MCF 10A (cell line): ENCODE data around the gene SMS. TPM values are rescaled to one million over a fixed set of nuclear protein-coding genes. Genes with fewer than 3 reads are reported as not detected.

Experiments
- BruUV-seq: library from RNA; stranded (reverse); fragments of 400-500 nt; replicated peaks from 2 replicates; lab custom pipeline; 2021; lab: Mats Ljungman, UMichigan
- CTCF ChIA-PET: fragments of 300-600 bp; sonication (Branson Sonifier 250); formaldehyde crosslinking; extraction: SDS; loops from one replicate; lab custom pipeline; 2021; ENCODE audit warnings: antibody characterized with exemption, inconsistent platforms; lab: Yijun Ruan, JAX
- POLR2A ChIA-PET: fragments of 300-600, 350-650 bp; sonication (Branson Sonifier 250); formaldehyde crosslinking; extraction: SDS; loops from one replicate; lab custom pipeline; 2020; ENCODE audit warnings: antibody characterized with exemption, inconsistent platforms; lab: Yijun Ruan, JAX
- DNase-seq: peaks from one replicate; pipeline ENCODE4 v3.0.0-alpha.2; 2018; ENCODE audit not compliant: unreplicated experiment
- H3K27ac Mint-ChIP-seq: one replicate; pipeline ENCODE4 v1.8.0; 2022; ENCODE audit warnings: mild to moderate bottlenecking, low read depth, mixed read lengths; ENCODE audit not compliant: unreplicated experiment
- H3K27me3 Mint-ChIP-seq: one replicate; pipeline ENCODE4 v1.8.0; 2022; ENCODE audit warnings: mixed read lengths; ENCODE audit not compliant: insufficient read depth, unreplicated experiment
- H3K36me3 Mint-ChIP-seq: one replicate; pipeline ENCODE4 v1.8.0; 2022; ENCODE audit warnings: mild to moderate bottlenecking, moderate library complexity, mixed read lengths; ENCODE audit not compliant: insufficient read depth, unreplicated experiment
- H3K4me1 Mint-ChIP-seq: one replicate; pipeline ENCODE4 v1.8.0; 2022; ENCODE audit warnings: mixed read lengths; ENCODE audit not compliant: insufficient read depth, unreplicated experiment
- H3K4me3 Mint-ChIP-seq: one replicate; pipeline ENCODE4 v1.8.0; 2022; ENCODE audit warnings: mild to moderate bottlenecking, moderate library complexity, mixed read lengths; ENCODE audit not compliant: unreplicated experiment
- H3K9me3 Mint-ChIP-seq: one replicate; pipeline ENCODE4 v1.8.0; 2022; ENCODE audit warnings: mixed read lengths; ENCODE audit not compliant: unreplicated experiment
- CTCF ChIP-seq: fragments of 200-600 bp; IDR thresholded peaks from one replicate; pipeline ENCODE4 v1.8.0; 2022; ENCODE audit warnings: antibody characterized with exemption, mild to moderate bottlenecking; ENCODE audit not compliant: unreplicated experiment
- intact Hi-C: fragments of 100-400 bp; cut with micrococcal nuclease; formaldehyde crosslinking; loops from 2 replicates; pipeline ENCODE4 v1.14.1; 2022
- total RNA-seq: library from RNA; stranded (reverse); gene quantifications from 2 replicates; pipeline ENCODE4 v1.2.3, GENCODE V29; 2022

Gene SMS
- total RNA-seq, 1 experiment from 2014 or later, result 160 TPM

GRCh38 chrX:21933077-21933476 is 7.4 kb upstream of the SMS start:
- Mint-ChIP-seq H3K27ac (peak overlapping the region; percentile 87), H3K4me3 (no peak overlapping the region)

GRCh38 chrX:21934414-21934813 is 6.1 kb upstream of the SMS start:
- H3K36me3 Mint-ChIP-seq, result peaks cover 10% of the 10 kb centered on the region
- no TSS peak for BruUV-seq
- ChIA-PET POLR2A (interaction anchor here (1.0 kb wide), 1 partner anchor 10 kb away, joined by 4 read pairs; no protein-coding TSS in a partner anchor), CTCF (interaction anchor here (0.6 to 2.1 kb wide), 5 partner anchors 8 to 1419 kb away, joined by 3 to 12 read pairs (median 4); no protein-coding TSS in a partner anchor)
- no peak for DNase-seq
- intact Hi-C loops, result no loop called here
- peaks cover 16% of the 10 kb centered on the region for H3K4me1 Mint-ChIP-seq
- no peaks in the 10 kb centered on the region for H3K27me3 Mint-ChIP-seq
- TF ChIP-seq CTCF, result no peak
- H3K9me3 Mint-ChIP-seq, result no peaks in the 10 kb centered on the region
- H3K4me3 Mint-ChIP-seq, result no peak overlapping the region
- H3K27ac Mint-ChIP-seq, result no peak overlapping the region

More at GRCh38 chrX:21933077-21933476, 7.4 kb upstream of the SMS start:
- TSS peak; percentile 71 for BruUV-seq
- no peaks in the 10 kb centered on the region for H3K9me3 Mint-ChIP-seq
- no peaks in the 10 kb centered on the region for H3K27me3 Mint-ChIP-seq
- DNase-seq, result no peak
- ChIA-PET CTCF (interaction anchor here (0.8 to 2.1 kb wide), 3 partner anchors 9 to 50 kb away, joined by 3 to 12 read pairs (median 5); no protein-coding TSS in a partner anchor), POLR2A (interaction anchor here (0.7 to 1.2 kb wide), 3 partner anchors 8 to 134 kb away, joined by 3 to 4 read pairs (median 3); no protein-coding TSS in a partner anchor)
- no peak for TF ChIP-seq CTCF
- intact Hi-C loops, result no loop called here
- H3K36me3 Mint-ChIP-seq, result peaks cover 10% of the 10 kb centered on the region
- peaks cover 16% of the 10 kb centered on the region for H3K4me1 Mint-ChIP-seq

- POLR2A ChIA-PET, result no interaction called here
- no peak for DNase-seq
- CTCF ChIA-PET, result no interaction called here
- Mint-ChIP-seq H3K4me3 (peak overlapping the region; percentile 53), H3K4me1 (peaks cover 13% of the 10 kb centered on the region), H3K27ac (no peak overlapping the region), H3K9me3 (no peaks in the 10 kb centered on the region), H3K36me3 (peaks cover 4% of the 10 kb centered on the region), H3K27me3 (no peaks in the 10 kb centered on the region)
- TF ChIP-seq CTCF, result no peak
- intact Hi-C loops, result loop anchor here (5.0 kb wide), 1 partner anchor 98 kb away; no protein-coding TSS in a partner anchor
- no TSS peak for BruUV-seq
Observed at GRCh38 chrX:21939906-21940305, 603 bp upstream of the SMS start.

- H3K27ac Mint-ChIP-seq, result peak overlapping the region; percentile 57
- ChIA-PET POLR2A (interaction anchor here (0.7 to 3.4 kb wide), 4 partner anchors 17 to 182 kb away, joined by 3 to 29 read pairs (median 4); partner anchors contain the start of gene MBTPS2), CTCF (interaction anchor here (0.6 kb wide), 1 partner anchor 34 kb away, joined by 4 read pairs; no protein-coding TSS in a partner anchor)
- no peaks in the 10 kb centered on the region for H3K9me3 Mint-ChIP-seq
- intact Hi-C loops, result loop anchor here (1.0 to 5.0 kb wide), 2 partner anchors 16 to 101 kb away; no protein-coding TSS in a partner anchor
- no TSS peak for BruUV-seq
- peaks cover 27% of the 10 kb centered on the region for H3K4me1 Mint-ChIP-seq
- peak overlapping the region; percentile 44 for H3K4me3 Mint-ChIP-seq
- H3K27me3 Mint-ChIP-seq, result no peaks in the 10 kb centered on the region
- peak; percentile 79 for DNase-seq
- no peaks in the 10 kb centered on the region for H3K36me3 Mint-ChIP-seq
- no peak for TF ChIP-seq CTCF
Observed at GRCh38 chrX:21943460-21944135, 3.1 kb downstream of the SMS start.
